Ishikawa (cell line): ENCODE data around the gene SPATA9.

Experiments
- CEBPB ChIP-seq: IDR thresholded peaks from 2 replicates; pipeline ENCODE4 v1.6.1; 2012
- CREB1 ChIP-seq: IDR thresholded peaks from 2 replicates; pipeline ENCODE4 v1.6.1; 2012; ENCODE audit warnings: low read depth
- EGR1 ChIP-seq: IDR thresholded peaks from 2 replicates; pipeline ENCODE4 v1.6.1; 2012
- EP300 ChIP-seq: IDR thresholded peaks from 2 replicates; pipeline ENCODE4 v1.6.1; 2012; ENCODE audit warnings: borderline replicate concordance
- FOXM1 ChIP-seq: IDR thresholded peaks from 2 replicates; pipeline ENCODE4 v1.6.1; 2012; ENCODE audit warnings: low read depth, borderline replicate concordance
- NFIC ChIP-seq: IDR thresholded peaks from 2 replicates; pipeline ENCODE4 v1.6.1; 2012
- RAD21 ChIP-seq: IDR thresholded peaks from 2 replicates; pipeline ENCODE4 v1.6.1; 2012; ENCODE audit warnings: low read depth
- TAF1 ChIP-seq: IDR thresholded peaks from 2 replicates; pipeline ENCODE4 v1.6.1; 2012; ENCODE audit warnings: low read depth, mild to moderate bottlenecking
- TCF12 ChIP-seq: IDR thresholded peaks from 2 replicates; pipeline ENCODE4 v1.6.1; 2012; ENCODE audit warnings: low read depth
- TEAD4 ChIP-seq: IDR thresholded peaks from 2 replicates; pipeline ENCODE4 v1.6.1; 2012
- YY1 ChIP-seq: IDR thresholded peaks from 2 replicates; pipeline ENCODE4 v1.6.1; 2012; ENCODE audit warnings: low read depth
- ZBTB7A ChIP-seq: IDR thresholded peaks from 2 replicates; pipeline ENCODE4 v1.6.1; 2012; ENCODE audit warnings: low read depth
- TF ChIP-seq, protein P1 (sequence below): IDR thresholded peaks from 2 replicates; pipeline ENCODE4 v1.6.1; 2012
- TF ChIP-seq, protein P2 (sequence below): IDR thresholded peaks from 2 replicates; pipeline ENCODE4 v1.6.1; 2012
- TF ChIP-seq, protein P3 (sequence below): IDR thresholded peaks from 2 replicates; pipeline ENCODE4 v1.6.1; 2012; ENCODE audit warnings: low read depth, mild to moderate bottlenecking

SPATA9 gene

DNA sequence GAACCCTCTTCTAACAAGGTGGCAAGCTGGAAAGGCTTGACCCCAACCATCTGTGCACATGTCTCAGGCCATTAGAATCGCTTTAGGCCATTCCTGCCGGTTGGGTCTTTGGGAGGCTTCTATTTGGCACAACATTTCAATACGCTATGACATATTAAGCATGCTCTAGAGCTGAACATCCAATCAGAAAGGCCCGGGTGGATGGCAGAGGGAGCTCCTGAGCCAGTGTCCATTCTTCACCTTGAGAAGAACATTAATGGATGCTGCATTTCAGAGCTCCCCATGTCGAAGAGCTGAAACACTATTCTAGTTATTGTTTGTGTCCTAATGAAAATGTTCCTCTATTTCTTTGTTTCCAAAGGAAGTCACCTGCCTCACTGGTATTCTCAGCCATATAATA is 12.8 kb downstream of the SPATA9 start:
- TF ChIP-seq, protein P1, sequence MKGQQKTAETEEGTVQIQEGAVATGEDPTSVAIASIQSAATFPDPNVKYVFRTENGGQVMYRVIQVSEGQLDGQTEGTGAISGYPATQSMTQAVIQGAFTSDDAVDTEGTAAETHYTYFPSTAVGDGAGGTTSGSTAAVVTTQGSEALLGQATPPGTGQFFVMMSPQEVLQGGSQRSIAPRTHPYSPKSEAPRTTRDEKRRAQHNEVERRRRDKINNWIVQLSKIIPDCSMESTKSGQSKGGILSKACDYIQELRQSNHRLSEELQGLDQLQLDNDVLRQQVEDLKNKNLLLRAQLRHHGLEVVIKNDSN = no peak
- TF ChIP-seq CEBPB (no peak), ZBTB7A (no peak), RAD21 (no peak), YY1 (no peak), EGR1 (no peak), EP300 (no peak), TCF12 (no peak), TEAD4 (no peak), CREB1 (no peak), TAF1 (no peak)
- TF ChIP-seq, protein P2, sequence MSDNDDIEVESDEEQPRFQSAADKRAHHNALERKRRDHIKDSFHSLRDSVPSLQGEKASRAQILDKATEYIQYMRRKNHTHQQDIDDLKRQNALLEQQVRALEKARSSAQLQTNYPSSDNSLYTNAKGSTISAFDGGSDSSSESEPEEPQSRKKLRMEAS = no peak
- TF ChIP-seq, protein P3, sequence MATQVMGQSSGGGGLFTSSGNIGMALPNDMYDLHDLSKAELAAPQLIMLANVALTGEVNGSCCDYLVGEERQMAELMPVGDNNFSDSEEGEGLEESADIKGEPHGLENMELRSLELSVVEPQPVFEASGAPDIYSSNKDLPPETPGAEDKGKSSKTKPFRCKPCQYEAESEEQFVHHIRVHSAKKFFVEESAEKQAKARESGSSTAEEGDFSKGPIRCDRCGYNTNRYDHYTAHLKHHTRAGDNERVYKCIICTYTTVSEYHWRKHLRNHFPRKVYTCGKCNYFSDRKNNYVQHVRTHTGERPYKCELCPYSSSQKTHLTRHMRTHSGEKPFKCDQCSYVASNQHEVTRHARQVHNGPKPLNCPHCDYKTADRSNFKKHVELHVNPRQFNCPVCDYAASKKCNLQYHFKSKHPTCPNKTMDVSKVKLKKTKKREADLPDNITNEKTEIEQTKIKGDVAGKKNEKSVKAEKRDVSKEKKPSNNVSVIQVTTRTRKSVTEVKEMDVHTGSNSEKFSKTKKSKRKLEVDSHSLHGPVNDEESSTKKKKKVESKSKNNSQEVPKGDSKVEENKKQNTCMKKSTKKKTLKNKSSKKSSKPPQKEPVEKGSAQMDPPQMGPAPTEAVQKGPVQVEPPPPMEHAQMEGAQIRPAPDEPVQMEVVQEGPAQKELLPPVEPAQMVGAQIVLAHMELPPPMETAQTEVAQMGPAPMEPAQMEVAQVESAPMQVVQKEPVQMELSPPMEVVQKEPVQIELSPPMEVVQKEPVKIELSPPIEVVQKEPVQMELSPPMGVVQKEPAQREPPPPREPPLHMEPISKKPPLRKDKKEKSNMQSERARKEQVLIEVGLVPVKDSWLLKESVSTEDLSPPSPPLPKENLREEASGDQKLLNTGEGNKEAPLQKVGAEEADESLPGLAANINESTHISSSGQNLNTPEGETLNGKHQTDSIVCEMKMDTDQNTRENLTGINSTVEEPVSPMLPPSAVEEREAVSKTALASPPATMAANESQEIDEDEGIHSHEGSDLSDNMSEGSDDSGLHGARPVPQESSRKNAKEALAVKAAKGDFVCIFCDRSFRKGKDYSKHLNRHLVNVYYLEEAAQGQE = no peak

DNA sequence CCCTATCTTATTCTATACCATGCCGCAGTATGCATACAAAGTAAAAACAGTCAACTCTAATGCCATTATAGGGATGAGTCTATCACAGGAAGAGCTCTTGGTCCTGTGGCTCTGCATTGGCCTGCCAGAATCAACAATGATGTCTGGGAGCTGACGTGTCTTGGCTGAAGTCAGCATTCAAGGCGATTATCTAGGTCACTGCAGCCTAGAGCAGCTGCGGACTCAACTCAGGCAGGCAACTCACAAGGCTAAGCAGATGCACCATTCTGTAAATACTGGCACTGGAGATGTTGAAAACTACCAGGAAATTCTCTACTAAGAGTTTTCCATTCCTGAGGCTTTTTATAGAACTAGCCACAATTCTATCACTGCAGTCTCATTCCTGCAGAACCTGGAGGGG is 13.3 kb downstream of the SPATA9 start:
- TF ChIP-seq, protein P1 = no peak
- TF ChIP-seq EP300 = no peak
- TF ChIP-seq NFIC = no peak
- TF ChIP-seq TCF12 = no peak
- TF ChIP-seq, protein P2 = no peak
- no peak for TF ChIP-seq YY1
- no peak for TF ChIP-seq CREB1

DNA sequence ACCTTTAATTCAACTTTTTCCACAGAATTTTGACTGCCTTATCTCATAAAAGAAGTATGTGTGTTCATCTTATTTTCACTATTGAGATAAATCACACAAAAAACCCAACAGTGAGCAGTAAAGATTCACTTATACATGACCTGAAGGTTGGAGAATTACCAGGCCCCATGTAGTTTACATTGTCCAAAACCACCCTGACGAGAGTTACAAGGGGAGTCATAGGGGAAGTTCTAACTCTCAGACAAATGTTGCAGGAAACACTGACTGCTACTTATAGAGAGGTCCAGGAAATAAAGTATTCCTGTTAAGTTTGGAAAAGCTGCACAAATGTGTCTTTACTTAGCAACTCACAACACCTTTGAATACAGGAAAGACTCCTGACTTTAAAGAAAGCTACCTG is 14.1 kb downstream of the SPATA9 start:
- TF ChIP-seq EGR1 (no peak), YY1 (no peak), CEBPB (no peak), FOXM1 (no peak), ZBTB7A (no peak), TAF1 (no peak), EP300 (no peak), NFIC (no peak), TEAD4 (no peak), CREB1 (no peak), RAD21 (no peak), TCF12 (no peak)
- TF ChIP-seq, protein P1 = no peak
- TF ChIP-seq, protein P3 = no peak
- TF ChIP-seq, protein P2 = no peak

DNA sequence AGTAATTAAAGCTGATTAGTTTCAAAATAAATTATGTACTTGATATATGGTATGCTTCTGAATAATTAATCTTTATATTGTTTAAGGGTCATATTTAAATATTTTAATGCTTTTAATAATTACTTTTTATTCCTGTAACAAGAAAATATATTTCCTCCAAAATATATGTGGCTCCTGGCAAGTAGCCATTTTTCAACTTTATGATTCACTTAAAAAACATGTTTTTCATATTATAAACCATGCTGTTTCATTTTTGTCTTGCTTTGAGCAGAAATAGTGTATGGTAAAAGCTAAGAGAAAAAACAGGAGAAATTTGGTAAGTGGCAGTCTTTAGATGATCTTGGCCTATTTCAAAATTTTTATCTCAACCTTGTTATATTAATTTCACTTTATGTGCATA is 14.6 kb downstream of the SPATA9 start:
- TF ChIP-seq TCF12 = no peak
- TF ChIP-seq TAF1 = no peak
- no peak for TF ChIP-seq EGR1
- TF ChIP-seq YY1 = no peak
- no peak for TF ChIP-seq RAD21
- no peak for TF ChIP-seq FOXM1
- no peak for TF ChIP-seq TEAD4
- TF ChIP-seq EP300 = no peak
- no peak for TF ChIP-seq ZBTB7A
- TF ChIP-seq CEBPB = no peak
- TF ChIP-seq, protein P1 = no peak
- no peak for TF ChIP-seq NFIC
- TF ChIP-seq, protein P2 = no peak
- TF ChIP-seq, protein P3 = no peak
- no peak for TF ChIP-seq CREB1
